ENCODE measurements around the gene CLIP1. TPM values are rescaled to one million over a fixed set of nuclear protein-coding genes. Genes with fewer than 3 reads are reported as not detected.

Gene CLIP1
- total and polyA plus RNA-seq, 2 of the 4 experiments (the other 2 are of a cell fraction): 38.0 to 54.8 TPM

DNA sequence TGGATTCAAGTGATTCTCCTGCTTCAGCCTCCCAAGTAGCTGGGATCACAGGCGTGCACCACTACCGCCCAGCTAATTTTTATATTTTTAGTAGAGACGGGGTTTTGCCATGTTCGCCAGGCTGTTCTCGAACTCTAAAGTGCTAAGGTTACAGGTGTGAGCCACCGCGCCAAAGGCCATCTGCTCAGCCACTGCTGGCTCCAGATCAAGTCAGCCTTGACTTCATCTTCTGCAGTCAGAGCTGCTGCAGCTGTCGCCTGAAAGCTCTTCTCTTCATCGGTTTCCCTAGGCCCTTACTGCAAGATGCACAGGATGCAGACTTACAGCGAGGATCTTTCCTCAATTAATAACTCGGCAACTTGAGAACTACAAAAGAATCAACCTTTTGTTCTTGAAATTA lies 66.8 kb downstream of the CLIP1 start:
- no peak for TF ChIP-seq CEBPB (IDR thresholded peaks at IDR 0.05; ENCODE audit: low read depth, low read length)
- no peak for TF ChIP-seq MXI1 (IDR thresholded peaks at IDR 0.05; ENCODE audit: borderline replicate concordance, low read depth, low read length)
- TF ChIP-seq, protein P1, sequence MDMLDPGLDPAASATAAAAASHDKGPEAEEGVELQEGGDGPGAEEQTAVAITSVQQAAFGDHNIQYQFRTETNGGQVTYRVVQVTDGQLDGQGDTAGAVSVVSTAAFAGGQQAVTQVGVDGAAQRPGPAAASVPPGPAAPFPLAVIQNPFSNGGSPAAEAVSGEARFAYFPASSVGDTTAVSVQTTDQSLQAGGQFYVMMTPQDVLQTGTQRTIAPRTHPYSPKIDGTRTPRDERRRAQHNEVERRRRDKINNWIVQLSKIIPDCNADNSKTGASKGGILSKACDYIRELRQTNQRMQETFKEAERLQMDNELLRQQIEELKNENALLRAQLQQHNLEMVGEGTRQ (IDR thresholded peaks at IDR 0.05; ENCODE audit: low read depth, low read length): no peak
- no peak for TF ChIP-seq POLR2A (IDR thresholded peaks at IDR 0.05; ENCODE audit: low read depth, low read length)
- no peak for TF ChIP-seq BHLHE40 (IDR thresholded peaks at IDR 0.05; ENCODE audit: low read depth, low read length)
- no peak for TF ChIP-seq FOS (IDR thresholded peaks at IDR 0.05; ENCODE audit: low read depth, low read length)
- TF ChIP-seq CHD1 (IDR thresholded peaks at IDR 0.05; ENCODE audit: low read depth, low read length): no peak
- no peak for TF ChIP-seq RCOR1 (IDR thresholded peaks at IDR 0.05; ENCODE audit: insufficient replicate concordance, low read length)
- TF ChIP-seq SMC3 (IDR thresholded peaks at IDR 0.05; ENCODE audit: low read depth, low read length): no peak
- H3K4me1 ChIP-seq (ENCODE audit: control insufficient read depth, insufficient read depth, low read length): no peaks in the 10 kb centered on the region
- H3K27ac ChIP-seq (ENCODE audit: insufficient read depth, low read length): no peak overlapping the region
- in situ Hi-C loops (cut with MboI; ENCODE audit: low sequenced_read_pairs): no loop called here
- BruUV-seq (replicated peaks): no TSS peak
- peaks cover 9% of the 10 kb centered on the region; the same call in 1 of the 2 replicates for H4K20me1 ChIP-seq (ENCODE audit: insufficient read depth, low read length)
- H4K91ac ChIP-seq (ENCODE audit: insufficient read depth, low read depth, low read length): no peak overlapping the region
- H3K9ac ChIP-seq (ENCODE audit: low read depth, low read length): no peak overlapping the region
- no peak overlapping the region for H2AK5ac ChIP-seq (ENCODE audit: low read depth, low read length)
- no peak overlapping the region for H3K4me2 ChIP-seq (ENCODE audit: low read depth, low read length)
- H3K56ac ChIP-seq (ENCODE audit: extremely low read depth, insufficient read depth, low read length): no peak overlapping the region
- H3K27me3 ChIP-seq (ENCODE audit: control insufficient read depth, insufficient read depth, low read length): no peaks in the 10 kb centered on the region
- ATAC-seq (ENCODE audit: low read depth) (no peak), DNase-seq (no peak)
- H3K9me3 ChIP-seq (ENCODE audit: control insufficient read depth, insufficient read depth, low read length): no peaks in the 10 kb centered on the region
- dilution Hi-C loops (cut with HindIII; ENCODE audit: low sequenced_read_pairs, unreplicated experiment): no loop called here
- no peak overlapping the region for H2BK5ac ChIP-seq (ENCODE audit: low read depth, low read length, poor library complexity, severe bottlenecking)
- H3K18ac ChIP-seq (ENCODE audit: low read depth, low read length): no peak overlapping the region
- no peak overlapping the region for H4K5ac ChIP-seq (ENCODE audit: low read depth, low read length)
- H3K9me1 ChIP-seq (ENCODE audit: insufficient read depth, low read length): no peaks in the 10 kb centered on the region
- peaks cover 46% of the 10 kb centered on the region for H3K36me3 ChIP-seq (ENCODE audit: control insufficient read depth, insufficient read depth, low read length)
- no peak overlapping the region; the same call in 1 of the 2 replicates for H3K4ac ChIP-seq (ENCODE audit: low read depth, low read length)
- 89% methylated on average over 9 of the region's 11 CpGs; no CpG with 5 or more reads in 1 of the 2 experiments for whole genome bisulfite sequencing, 2 experiments (ENCODE audit: extremely low coverage in 2 of 2, insufficient read length in 1 of 2)
- peaks cover 5 to 20% of the 10 kb centered on the region in 2 experiments; a peak in 3 of 4 replicates for H3K79me1 ChIP-seq (ENCODE audit: low read depth in 1 of 2, low read length in 2 of 2)
- no peak overlapping the region for H2BK15ac ChIP-seq (ENCODE audit: low read depth, low read length)
- H3K23ac ChIP-seq (ENCODE audit: low read depth, low read length): no peak overlapping the region
- ChIA-PET CTCF (interaction anchor here (1.0 to 1.5 kb wide), 6 partner anchors 8 to 44 kb away, joined by 3 to 11 read pairs (median 5); no protein-coding TSS in a partner anchor), POLR2A (ENCODE audit: unreplicated experiment) (interaction anchor here (0.6 kb wide), 1 partner anchor 951 kb away, joined by 14 read pairs; no protein-coding TSS in a partner anchor)
- H2AFZ ChIP-seq (replicated peaks; ENCODE audit: low read length, poor library complexity): no peak overlapping the region
- H3K14ac ChIP-seq (replicated peaks; ENCODE audit: low read depth, low read length): no peak overlapping the region
- no peak overlapping the region for H2BK20ac ChIP-seq (ENCODE audit: low read depth, low read length)
- no peak overlapping the region for H4K8ac ChIP-seq (ENCODE audit: low read depth in 2 of 2, low read length in 2 of 2)
- no peak overlapping the region for H3K4me3 ChIP-seq (ENCODE audit: insufficient read depth, low read depth, low read length)
- H2BK120ac ChIP-seq (ENCODE audit: low read depth, low read length): no peak overlapping the region
- intact Hi-C loops (cut with micrococcal nuclease): no loop called here
- no peak overlapping the region for H2AK9ac ChIP-seq (replicated peaks; ENCODE audit: low read depth, low read length, poor library complexity)

Data from IMR-90 (cell line).